Loucy (cell line): Measurements from ENCODE around the gene LSM3.
"Not testable (repeated sequence)": the region's sequence is repeated elsewhere in the genome, so short reads cannot be mapped to it uniquely, and the experiment has no call there.

Experiments
- H2AFZ ChIP-seq: fragments of 200-600 bp; sonication (generic); 2 replicates; pipeline ENCODE4 v1.6.0; 2016; ENCODE audit warnings: antibody characterized with exemption, mild to moderate bottlenecking, low read length, moderate library complexity
- H3F3A ChIP-seq: fragments of 200-600 bp; 2 replicates; pipeline ENCODE4 v1.6.0; 2016; ENCODE audit warnings: antibody characterized with exemption, low read depth, mild to moderate bottlenecking
- H3K27me3 ChIP-seq: fragments of 200-600 bp; sonication (generic); 2 replicates; pipeline ENCODE4 v1.6.1; 2014; ENCODE audit warnings: low read length, mild to moderate bottlenecking; ENCODE audit not compliant: insufficient read depth, poor library complexity, severe bottlenecking
- H3K36me3 ChIP-seq: fragments of 200-600 bp; sonication (generic); 2 replicates; pipeline ENCODE4 v1.6.1; 2016; ENCODE audit warnings: low read length; ENCODE audit not compliant: insufficient read depth
- H3K4me1 ChIP-seq: fragments of 200-600 bp; sonication (generic); 2 replicates; pipeline ENCODE4 v1.5.1; 2014; ENCODE audit warnings: low read length, mild to moderate bottlenecking; ENCODE audit not compliant: insufficient read depth, poor library complexity, severe bottlenecking
- H3K4me2 ChIP-seq: fragments of 200-600 bp; sonication (generic); 2 replicates; pipeline ENCODE4 v1.6.0; 2014; ENCODE audit warnings: antibody characterized with exemption, low read length, low read depth, mild to moderate bottlenecking; ENCODE audit not compliant: poor library complexity, severe bottlenecking
- H3K4me3 ChIP-seq: fragments of 200-600 bp; sonication (generic); 2 replicates; pipeline ENCODE4 v1.5.1; 2014; ENCODE audit warnings: low read length, mild to moderate bottlenecking, mixed read lengths; ENCODE audit not compliant: poor library complexity, severe bottlenecking
- H3K79me2 ChIP-seq: fragments of 200-600 bp; sonication (generic); 2 replicates; pipeline ENCODE4 v1.6.1; 2014; ENCODE audit warnings: low read length; ENCODE audit not compliant: insufficient read depth
- H3K9ac ChIP-seq: fragments of 200-600 bp; sonication (generic); 2 replicates; pipeline ENCODE4 v1.6.0; 2014; ENCODE audit warnings: mild to moderate bottlenecking, low read depth, low read length, moderate library complexity; ENCODE audit not compliant: poor library complexity, severe bottlenecking
- H3K9me2 ChIP-seq: fragments of 200-600 bp; sonication (generic); replicated peaks from 2 replicates; pipeline ENCODE4 v1.6.1; 2016; ENCODE audit warnings: low read depth, low read length, mixed read lengths
- H3K9me3 ChIP-seq: fragments of 200-600 bp; sonication (generic); 2 replicates; pipeline ENCODE4 v1.6.1; 2014; ENCODE audit warnings: mild to moderate bottlenecking, antibody characterized with exemption, low read length, low read depth; ENCODE audit not compliant: insufficient read depth
- H4K20me1 ChIP-seq: fragments of 200-600 bp; sonication (generic); 2 replicates; pipeline ENCODE4 v1.6.0; 2014; ENCODE audit warnings: antibody characterized with exemption, low read length, mild to moderate bottlenecking; ENCODE audit not compliant: insufficient read depth, poor library complexity, severe bottlenecking
- EZH2phosphoT487 ChIP-seq: fragments of 200-600 bp; IDR thresholded peaks from 2 replicates; pipeline ENCODE4 v1.6.1; 2018; ENCODE audit warnings: antibody characterized with exemption, mild to moderate bottlenecking, moderate library complexity, borderline replicate concordance
- TF ChIP-seq, protein P1 (sequence below): fragments of 200-600 bp; sonication (generic); conservative IDR thresholded peaks from 2 replicates; pipeline ENCODE4 v1.5.1; 2014; ENCODE audit warnings: mild to moderate bottlenecking, antibody characterized with exemption, low read length

LSM3 gene

DNA sequence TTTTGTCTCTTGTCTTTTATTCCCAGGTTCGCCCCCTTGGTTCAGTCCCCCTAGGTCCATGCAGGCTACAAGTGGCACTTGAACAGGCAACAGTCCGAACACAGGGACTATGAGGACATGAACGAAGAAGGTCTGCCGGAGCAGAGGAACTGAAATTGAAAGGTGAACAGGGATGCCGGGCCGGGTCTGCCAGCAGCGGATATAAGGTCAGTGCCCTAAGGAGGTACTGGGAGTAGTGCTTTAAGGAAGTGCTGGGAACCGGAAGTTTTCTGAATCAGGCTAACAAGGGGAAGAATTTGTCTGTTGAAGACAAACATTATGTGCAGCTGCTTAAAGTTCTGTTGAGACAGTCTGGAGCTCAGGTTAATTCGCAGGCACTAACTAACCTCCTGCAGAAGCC is 46.8 kb downstream of the LSM3 start:
- TF ChIP-seq, protein P1, sequence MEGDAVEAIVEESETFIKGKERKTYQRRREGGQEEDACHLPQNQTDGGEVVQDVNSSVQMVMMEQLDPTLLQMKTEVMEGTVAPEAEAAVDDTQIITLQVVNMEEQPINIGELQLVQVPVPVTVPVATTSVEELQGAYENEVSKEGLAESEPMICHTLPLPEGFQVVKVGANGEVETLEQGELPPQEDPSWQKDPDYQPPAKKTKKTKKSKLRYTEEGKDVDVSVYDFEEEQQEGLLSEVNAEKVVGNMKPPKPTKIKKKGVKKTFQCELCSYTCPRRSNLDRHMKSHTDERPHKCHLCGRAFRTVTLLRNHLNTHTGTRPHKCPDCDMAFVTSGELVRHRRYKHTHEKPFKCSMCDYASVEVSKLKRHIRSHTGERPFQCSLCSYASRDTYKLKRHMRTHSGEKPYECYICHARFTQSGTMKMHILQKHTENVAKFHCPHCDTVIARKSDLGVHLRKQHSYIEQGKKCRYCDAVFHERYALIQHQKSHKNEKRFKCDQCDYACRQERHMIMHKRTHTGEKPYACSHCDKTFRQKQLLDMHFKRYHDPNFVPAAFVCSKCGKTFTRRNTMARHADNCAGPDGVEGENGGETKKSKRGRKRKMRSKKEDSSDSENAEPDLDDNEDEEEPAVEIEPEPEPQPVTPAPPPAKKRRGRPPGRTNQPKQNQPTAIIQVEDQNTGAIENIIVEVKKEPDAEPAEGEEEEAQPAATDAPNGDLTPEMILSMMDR, result no peak
- no peak for TF ChIP-seq EZH2phosphoT487
- no peaks in the 10 kb centered on the region for H3F3A ChIP-seq
- no peaks in the 10 kb centered on the region for H3K9me2 ChIP-seq
- H3K4me3 ChIP-seq, result no peak overlapping the region
- peaks cover 3% of the 10 kb centered on the region for H3K4me1 ChIP-seq
- peaks cover 11% of the 10 kb centered on the region; the same call in 1 of the 2 replicates for H3K9me3 ChIP-seq
- H3K9ac ChIP-seq, result no peak overlapping the region
- no peaks in the 10 kb centered on the region for H4K20me1 ChIP-seq
- H3K27me3 ChIP-seq, result no peaks in the 10 kb centered on the region
- no peak overlapping the region for H3K4me2 ChIP-seq
- H3K79me2 ChIP-seq, result no peaks in the 10 kb centered on the region
- H3K36me3 ChIP-seq, result no peaks in the 10 kb centered on the region
- no peak overlapping the region for H2AFZ ChIP-seq

DNA sequence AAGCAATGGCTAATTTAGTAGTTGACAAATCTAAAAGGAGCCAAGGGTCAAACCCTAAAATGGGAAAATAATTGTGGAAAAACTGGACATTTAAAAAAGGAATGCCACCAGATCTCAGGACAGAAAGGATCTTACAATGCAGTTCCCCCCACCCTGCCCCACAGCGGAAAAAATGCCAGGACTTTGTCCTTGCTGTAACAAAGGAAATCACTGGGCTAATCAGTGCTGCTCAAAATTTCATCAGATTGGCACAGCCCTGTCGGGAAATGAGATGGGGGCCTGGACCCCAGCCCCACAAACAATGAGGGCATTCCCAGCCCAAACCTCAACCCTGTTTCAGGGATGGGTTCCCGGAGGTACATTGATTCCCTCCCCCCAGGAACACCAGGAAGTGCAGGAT is 47.7 kb downstream of the LSM3 start:
- H3F3A ChIP-seq, H3K9ac ChIP-seq, H3K9me2 ChIP-seq, H3K36me3 ChIP-seq, H3K79me2 ChIP-seq, H3K9me3 ChIP-seq, H3K4me2 ChIP-seq, H2AFZ ChIP-seq, H3K4me3 ChIP-seq, H3K27me3 ChIP-seq, H4K20me1 ChIP-seq: not testable (repeated sequence)
- H3K4me1 ChIP-seq, result peaks cover 13% of the 10 kb centered on the region

DNA sequence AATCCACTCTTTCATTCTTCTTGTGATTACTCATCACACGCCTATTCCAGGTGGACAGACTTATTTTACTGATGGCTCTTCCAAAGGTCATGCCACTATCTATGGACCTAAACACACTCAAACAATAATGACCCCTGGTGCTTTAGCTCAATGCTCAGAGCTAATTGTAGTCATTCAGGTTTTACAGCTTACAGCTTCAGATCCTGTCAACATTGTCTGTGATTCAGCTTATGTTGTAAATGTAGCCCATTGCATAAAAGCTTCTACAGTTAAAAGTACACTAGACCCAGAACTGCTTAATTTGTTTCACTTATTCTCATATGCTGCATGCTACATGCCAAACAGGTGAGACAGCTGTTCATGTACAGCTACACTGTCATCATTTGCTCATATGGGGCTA is 49.2 kb downstream of the LSM3 start:
- Histone ChIP-seq H3F3A (no peaks in the 10 kb centered on the region), H3K4me2 (no peak overlapping the region)

More for the DNA sequence above, 49.2 kb downstream of the LSM3 start:
- H3K9me2 ChIP-seq, result no peaks in the 10 kb centered on the region
- peaks cover 25% of the 10 kb centered on the region for H3K4me1 ChIP-seq
- no peak for TF ChIP-seq EZH2phosphoT487
- TF ChIP-seq, protein P1, result no peak
- H4K20me1 ChIP-seq, result no peaks in the 10 kb centered on the region
- no peak overlapping the region for H3K4me3 ChIP-seq
- H3K27me3 ChIP-seq, result no peaks in the 10 kb centered on the region
- H3K79me2 ChIP-seq, result no peaks in the 10 kb centered on the region
- no peak overlapping the region for H3K9ac ChIP-seq
- H3K9me3 ChIP-seq, result no peaks in the 10 kb centered on the region
- H2AFZ ChIP-seq, result no peak overlapping the region
- no peaks in the 10 kb centered on the region for H3K36me3 ChIP-seq
